Embryonic facial prominence (tissue), 1 donor: ENCODE measurements around the gene CAPN3.

Experiments used
- DNase-seq: peaks from one replicate; pipeline ENCODE4 v3.0.0-alpha.2; 2016; ENCODE audit errors: extremely low spot score

The CAPN3 gene

DNA sequence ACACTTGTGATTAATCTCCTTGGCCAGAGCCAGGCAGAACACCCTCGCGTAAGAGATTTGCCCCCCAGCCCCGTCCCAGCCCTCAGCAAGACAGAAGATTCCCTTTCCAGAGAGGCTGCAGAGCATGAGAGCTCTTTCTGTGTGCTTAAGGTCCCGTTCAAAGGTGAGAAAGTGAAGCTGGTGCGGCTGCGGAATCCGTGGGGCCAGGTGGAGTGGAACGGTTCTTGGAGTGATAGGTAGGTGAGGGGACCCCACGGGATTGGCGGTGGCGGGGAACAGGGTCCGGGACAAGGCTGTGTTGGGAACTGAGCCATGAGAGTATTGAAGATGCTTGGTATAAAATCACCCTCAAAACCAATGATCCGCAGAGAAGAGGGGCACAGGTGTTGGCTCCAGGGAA lies 34.8 kb downstream of the CAPN3 start:
- DNase-seq: no peak

DNA sequence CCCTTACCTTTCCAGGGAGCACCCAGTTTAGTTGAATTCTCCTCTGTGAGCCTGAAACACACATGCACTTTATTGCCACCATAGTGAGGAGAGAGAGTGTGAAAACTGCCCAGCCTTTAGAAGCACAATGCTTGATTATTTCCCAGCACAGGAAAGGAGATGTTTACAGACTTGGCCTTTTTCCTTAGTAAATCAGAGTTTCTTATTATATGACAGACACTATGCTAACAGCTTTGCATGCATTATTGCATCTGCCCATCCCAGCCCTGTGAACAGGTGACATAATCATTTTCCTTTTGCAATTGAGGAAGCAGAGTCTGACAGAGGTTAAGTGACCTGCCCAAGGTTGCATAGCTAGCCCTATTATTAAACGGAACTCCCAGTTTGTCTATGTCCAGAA lies 36.5 kb downstream of the CAPN3 start:
- no peak for DNase-seq

DNA sequence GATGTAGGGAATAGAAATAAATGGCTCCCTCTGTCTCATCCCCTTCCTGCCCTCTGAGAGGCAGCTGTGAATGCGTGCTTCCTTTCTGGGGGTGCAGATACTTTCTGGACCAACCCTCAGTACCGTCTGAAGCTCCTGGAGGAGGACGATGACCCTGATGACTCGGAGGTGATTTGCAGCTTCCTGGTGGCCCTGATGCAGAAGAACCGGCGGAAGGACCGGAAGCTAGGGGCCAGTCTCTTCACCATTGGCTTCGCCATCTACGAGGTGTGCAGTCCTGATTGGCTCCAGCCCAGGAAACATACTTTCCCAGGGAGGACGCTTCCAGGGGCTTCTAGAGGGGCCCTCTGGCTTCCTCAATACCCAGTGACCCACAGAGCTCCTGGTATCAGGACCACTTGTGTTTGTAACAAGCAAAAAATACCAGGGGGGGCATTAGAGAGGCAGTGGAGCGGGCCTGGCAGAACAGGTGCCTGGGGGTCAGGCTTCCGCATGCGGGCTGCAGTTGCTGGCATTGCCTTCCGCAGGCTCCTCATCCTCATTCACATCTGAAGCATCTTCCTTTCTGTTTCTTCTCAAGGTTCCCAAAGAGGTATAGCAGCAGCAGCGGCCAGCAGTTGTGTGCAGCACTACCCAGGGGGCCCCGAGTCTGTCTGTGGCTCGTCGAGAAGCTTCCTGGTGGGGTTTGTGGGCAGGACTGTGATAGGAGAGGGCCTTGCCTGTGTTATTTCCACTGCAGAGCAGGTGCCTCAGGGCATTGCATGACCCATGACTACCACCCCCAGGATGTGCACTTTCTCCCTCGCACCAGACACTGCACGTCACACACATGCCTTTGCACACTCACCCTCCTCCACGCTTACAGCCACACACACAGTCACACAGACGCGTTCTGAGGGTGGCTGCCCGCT lies 42.5 kb downstream of the CAPN3 start:
- no peak for DNase-seq

DNA sequence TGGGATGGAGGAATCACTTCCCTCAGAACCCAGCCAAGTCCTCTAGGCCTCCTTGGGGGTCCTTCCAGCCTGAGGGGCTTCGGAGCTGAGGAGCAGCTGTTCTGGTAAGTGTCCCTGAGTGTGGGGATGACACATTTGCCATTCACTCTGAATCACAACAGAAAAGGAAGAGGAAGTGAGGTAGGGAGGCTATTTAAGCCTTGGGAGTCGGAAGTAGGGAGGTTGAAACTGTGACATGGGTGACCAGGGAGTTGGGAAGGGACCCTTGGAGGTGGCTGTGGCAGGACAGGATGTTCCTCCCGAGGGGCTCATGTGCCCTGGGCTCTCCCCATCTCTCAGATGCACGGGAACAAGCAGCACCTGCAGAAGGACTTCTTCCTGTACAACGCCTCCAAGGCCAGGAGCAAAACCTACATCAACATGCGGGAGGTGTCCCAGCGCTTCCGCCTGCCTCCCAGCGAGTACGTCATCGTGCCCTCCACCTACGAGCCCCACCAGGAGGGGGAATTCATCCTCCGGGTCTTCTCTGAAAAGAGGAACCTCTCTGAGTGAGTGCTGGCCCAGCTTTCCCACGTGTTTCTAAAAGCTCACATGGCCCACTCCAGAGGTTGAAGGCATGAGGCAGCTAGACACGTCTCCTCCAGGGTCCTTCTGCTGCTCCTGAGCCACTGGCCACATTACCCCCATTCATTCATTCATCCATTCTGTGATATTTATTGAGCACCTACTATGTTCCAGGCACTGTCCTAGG lies 43.3 kb downstream of the CAPN3 start:
- DNase-seq: no peak

DNA sequence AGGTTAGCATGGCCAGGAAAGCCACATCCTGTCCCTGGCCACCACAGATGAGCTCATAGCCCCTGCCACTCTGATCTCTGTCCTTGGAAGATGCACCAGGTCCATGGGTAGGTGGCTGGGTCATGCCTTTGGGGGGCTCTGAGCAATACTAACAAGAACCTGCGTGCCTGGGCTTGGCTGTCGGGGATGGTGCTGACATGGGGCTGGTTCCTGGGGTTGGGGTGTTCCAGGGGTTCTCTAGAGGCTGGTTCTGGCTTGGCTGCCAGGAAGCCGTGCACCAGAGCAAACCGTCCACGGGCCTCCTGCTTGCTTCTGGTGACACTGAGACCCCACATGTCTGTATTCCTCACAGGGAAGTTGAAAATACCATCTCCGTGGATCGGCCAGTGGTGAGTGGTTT lies 44.1 kb downstream of the CAPN3 start:
- no peak for DNase-seq

DNA sequence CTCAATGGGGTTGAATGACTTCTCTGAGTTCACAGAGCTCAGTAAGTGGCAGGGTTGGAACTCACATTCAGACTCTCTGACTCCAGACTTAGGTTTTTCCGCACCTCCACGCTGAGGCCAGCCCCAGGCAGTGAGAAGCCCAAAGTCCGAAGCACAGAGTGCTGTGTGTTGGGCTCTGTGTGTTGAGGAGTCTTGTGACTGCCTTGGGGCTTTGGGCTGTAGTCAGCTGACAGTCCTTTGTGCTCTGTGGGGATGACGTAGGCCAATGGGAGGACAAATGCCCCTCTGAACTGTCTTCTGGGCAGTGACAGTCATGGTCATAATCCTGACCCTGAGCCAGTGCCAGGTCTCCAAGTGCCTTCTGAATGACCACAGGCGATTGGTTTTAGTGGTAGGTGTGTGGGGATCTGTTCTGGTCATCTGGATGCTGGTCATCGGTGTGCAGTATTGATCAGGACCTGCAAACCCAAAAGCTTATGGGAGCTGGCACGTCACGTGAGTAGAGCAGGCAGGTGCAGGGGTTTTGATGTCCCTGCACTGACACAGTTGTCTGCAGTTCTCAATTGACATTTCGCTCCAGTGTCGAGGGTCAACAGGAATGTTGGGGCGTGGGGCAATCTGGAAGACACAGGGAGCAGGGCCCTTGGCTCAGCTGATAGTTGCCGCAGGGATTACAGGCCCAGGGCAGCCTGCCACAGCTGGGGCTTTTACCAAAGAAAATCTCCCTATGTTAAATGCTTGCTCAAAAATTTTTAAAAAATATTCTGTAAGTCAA lies 45.3 kb downstream of the CAPN3 start:
- DNase-seq: no peak

DNA sequence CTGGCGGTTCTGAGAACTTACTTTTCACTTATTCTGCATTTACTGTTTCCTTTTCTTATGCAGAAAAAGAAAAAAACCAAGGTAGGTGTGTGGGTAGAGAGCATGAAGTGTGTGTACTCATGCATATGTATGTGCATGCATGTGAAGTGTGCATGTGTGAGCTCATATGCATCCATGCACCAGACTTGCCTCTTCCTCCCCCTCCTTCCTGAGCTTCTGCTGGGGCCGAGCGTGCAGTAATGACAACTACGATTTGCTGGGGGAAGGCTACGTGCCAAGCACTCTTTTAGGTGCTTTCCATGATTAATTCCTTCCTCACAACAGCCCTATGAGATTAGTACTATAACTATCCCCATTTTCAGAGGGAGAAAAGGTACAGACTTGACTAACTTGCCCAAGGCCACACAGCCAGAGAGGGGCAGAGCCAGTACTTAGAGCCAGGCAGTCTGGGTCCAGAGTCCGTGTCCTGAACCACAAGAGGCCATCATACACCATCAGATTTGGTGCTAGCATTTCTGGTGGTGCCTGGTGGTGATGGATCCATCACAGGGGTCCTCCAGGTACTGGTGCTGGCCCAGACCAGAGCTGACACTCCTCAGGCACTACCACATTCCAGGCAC lies 46.7 kb downstream of the CAPN3 start:
- DNase-seq: no peak

DNA sequence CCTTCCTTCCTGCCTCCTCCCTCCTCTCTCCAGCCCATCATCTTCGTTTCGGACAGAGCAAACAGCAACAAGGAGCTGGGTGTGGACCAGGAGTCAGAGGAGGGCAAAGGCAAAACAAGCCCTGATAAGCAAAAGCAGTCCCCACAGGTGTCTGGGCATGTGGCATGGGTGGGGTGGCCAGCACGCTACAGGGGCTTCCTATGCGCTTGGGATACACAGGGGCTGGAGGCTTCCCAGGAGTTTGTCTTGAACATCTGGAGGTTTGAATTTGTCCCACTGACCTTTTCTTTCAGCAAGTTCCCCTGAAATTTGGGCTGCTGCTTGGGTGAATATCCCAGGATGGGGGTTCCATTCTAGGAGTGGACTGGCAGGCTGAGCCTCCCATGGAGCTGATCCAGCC lies 48.9 kb downstream of the CAPN3 start:
- DNase-seq: no peak

DNA sequence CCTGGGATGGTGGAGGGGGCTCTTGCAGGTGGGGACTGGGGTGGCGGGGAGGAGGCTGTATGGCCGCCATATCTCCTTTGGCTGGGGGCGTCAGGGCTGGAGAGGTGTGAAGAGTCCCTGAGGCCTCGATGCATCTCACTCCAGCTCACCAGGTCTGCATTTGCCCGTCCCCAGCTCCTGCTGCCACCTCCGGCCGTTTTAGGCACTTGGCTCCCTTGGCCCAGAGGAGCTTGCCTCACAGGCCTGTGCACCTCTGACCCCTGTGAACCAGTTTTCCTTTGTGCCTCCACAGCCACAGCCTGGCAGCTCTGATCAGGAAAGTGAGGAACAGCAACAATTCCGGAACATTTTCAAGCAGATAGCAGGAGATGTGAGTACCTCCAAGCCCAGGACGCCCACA lies 49.7 kb downstream of the CAPN3 start:
- DNase-seq: no peak

DNA sequence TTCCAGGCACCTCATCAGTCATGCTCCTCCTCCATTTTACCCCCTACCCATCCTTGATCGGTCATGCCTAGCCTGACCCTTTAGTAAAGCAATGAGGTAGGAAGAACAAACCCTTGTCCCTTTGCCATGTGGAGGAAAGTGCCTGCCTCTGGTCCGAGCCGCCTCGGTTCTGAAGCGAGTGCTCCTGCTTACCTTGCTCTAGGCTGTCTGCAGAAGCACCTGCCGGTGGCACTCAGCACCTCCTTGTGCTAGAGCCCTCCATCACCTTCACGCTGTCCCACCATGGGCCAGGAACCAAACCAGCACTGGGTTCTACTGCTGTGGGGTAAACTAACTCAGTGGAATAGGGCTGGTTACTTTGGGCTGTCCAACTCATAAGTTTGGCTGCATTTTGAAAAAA lies 52.6 kb downstream of the CAPN3 start:
- DNase-seq: no peak

DNA sequence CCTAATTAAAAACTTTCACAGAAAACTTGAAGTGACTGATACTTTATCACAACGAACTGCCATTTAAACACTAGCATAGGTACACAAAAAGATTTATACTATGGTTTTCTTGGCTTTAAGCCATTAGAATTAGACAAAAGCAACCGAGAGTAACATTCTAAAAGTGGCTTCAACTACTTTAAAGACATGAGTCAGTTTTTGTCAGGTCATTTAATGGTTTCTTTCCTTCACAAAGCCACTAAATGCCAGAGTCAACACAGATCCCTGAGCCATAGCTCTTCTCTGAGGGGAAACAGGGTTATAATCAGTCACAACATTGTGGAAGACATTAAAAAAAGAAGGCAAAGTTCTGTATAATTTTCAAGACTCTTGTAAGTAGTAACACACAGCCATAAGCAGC lies 54.6 kb downstream of the CAPN3 start:
- no peak for DNase-seq

DNA sequence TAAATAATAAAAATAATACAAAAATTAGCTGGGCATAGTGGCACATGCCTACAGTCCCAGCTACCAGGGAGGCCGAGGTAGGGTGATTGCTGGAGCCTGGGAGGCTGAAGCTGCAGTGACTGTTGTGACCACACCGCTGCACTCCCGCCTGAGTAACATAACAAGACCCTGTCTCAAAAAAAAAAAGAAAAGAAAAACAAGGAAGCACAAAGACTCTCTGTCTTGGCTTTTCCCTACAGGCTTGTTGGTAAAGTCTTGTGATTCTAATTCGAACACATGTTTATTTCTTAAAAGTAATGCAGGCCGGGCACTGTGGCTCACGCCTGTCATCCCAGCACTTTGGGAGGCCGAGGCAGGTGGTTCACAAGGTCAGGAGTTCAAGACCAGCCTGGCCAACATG lies 60.1 kb downstream of the CAPN3 start:
- DNase-seq: no peak

DNA sequence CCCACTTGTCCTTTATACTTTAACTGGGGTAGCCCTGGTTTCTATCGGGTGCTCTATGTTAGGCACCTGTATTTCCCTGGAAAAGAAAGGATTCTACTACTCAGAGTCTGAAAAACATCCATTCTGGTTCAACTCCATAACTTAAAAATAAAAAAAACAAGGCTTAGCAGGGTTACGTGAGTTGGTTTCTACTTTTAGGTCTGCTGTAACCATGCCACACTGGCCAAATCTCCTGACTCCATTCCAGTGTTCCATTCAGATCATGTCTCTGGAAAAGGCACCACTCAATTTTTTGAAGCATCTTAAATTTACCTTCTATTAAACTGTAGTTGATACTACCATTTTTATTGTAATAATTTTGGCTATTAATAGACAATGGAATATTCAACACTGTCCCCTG lies 62.1 kb downstream of the CAPN3 start:
- DNase-seq: no peak

DNA sequence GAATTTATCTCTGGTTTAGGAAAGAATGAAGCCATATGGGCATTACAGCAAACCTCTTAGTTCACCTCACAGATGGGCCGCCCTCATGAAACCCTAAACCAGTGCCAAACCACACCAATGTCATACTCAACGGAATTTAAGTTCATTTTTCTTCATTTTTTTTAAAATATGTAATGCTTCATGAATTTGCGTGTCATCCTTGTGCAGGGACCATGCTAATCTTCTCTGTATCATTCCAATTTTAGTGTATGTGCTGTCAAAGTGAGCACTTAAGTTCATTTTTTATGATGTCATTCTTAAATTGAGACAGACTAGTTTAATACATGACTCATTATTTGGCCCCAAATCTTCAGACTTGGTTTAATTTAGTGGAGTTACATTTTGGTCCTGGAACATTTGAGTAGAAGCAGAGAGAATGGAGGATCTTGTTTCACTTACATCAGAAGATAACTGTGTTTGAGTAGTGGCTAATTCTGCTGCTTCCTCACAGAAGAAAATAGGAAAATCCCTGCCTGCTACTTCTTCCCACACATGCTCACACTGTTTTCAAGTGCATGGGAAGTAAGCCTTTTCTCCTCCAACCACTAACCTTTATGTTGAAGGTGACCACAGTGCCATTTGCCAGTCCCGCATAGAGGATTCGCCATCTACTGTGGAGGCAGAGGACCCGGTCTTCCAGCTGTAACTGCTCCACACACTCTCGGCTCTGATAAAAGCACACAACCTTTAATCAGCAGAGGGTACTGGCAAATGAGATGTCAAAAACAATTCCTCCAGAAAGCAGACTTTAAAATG lies 68.3 kb downstream of the CAPN3 start:
- no peak for DNase-seq

DNA sequence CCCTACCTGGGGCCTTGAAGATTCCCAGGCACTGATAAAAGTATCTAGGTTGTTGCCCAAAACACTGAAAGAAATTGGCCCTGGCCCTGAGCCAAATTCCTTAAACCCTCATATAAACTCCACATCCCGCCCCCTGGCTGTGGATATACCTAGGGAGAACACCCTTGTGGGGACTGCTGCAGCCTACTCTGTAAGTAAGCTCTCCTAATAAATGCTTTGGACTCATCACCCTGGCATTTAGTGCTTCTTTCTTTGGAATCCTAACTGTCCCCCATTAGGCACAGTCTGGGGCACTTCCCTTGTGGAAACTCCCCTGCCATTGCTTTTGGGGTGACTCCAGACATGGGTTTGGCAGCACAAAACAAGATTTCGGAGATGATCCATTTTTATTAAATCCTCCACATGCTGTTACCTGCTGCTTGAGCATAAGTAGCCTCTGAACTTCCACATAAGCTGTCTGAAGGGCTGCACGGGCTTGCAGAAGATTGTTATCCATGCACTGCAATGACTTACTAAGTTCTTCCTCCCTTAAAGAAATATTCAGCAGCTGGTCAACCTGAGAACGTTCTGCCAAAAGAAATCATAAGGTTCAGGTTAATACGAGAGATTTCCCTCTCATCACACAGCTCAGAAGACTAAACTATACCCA lies 85.2 kb downstream of the CAPN3 start:
- no peak for DNase-seq

DNA sequence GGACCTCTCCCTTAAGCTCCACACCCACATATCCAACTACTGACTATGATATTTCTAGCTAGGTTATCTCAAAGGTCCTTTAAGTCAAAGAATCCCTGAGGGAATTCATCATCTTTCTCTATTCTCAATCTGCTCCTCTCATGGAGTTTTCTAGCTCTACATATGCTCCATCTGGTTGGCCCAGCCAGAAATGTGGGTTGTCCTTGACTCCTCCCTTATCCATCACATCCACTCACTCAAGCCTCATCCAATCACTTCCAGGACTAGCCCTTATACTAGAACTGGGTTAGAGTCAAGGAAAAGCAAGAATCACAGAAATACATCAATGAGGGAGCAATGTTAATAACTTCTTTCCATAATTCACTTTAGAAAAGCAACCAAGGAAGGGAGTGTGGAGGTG lies 86.2 kb downstream of the CAPN3 start:
- no peak for DNase-seq

DNA sequence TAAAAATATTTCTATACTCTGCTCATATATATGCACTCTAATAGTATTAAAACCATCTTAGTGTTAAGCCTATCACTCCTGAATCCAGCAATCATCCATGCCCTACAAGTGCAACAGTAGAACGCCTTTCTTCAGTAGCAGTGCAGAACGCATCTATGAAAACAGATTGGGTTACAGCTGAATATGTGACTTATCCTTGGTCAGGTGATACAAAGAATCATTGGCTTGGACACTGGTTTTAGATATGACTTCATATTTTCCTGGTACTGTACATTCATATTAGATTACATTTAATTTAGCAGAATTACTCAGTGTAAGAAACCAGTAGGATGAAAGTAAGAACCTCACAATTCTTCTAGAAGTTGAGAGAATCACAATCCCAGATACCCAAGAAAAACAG lies 88.3 kb downstream of the CAPN3 start:
- no peak for DNase-seq

DNA sequence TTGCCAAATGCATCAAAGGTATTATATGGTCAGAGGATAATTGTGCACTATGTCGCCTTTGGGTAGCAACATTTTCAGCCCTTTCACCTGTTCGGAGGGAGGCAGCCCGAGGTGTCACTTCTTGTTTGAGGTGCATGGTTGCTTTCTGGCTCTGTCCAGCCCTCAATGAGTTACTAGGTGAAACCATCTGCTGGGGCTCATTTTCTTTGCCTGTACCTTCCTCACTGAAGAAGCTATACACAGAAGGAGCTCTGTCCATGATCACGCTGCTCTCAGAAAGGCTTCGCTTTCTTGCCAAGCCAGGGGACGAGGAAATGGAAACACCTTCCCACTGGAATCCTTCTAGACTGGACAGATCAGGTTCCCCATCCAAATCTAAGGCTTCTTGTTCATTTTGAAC lies 89.0 kb downstream of the CAPN3 start:
- DNase-seq: no peak

DNA sequence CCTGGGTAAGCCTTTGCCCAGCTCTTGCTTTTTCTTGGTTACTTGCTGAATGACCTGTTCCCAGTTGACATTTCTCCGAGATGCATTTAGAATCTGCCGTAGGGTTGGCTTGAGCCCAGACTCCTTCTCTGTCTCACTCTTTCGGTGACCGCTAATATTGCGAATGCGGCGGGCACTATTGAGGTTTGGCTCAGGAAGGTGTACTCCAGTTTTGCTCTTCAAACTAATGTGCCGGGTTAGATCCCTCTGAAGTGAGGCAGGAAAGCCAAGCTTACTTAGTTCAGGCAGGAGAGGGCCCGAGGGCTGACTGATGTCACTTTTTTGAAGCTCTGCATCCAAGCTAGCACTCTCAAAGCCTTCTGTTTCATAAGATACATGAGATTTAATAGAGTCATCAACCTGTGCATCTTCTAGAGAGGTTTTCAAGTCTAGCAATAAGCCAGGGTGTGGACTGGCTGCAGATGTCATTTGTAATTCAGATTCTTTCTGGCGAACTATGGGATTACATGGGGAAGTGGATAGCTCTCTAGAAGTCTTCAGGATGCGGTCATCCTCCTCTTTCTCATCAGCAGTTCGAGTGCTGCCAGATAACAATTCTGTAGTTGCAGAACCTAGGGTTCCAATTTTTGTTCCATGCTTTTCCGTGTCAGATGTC lies 90.6 kb downstream of the CAPN3 start:
- no peak for DNase-seq

DNA sequence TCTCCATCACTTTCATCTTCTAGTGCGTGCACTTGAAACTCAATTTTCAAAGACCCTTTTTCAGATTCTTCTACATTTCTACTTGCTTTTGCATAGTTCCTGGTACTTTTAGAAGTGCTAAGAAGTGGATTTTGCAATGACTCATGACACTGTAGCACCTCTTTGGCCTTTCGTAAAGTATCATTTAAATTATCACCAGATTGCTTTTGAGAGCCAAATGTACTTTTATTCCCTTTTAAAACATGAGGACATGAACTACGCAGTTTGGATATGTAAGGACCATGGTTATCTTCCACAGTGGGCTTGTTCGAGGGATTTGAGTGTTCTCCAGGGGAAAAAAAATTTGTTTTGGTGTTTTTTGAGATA lies 91.1 kb downstream of the CAPN3 start:
- no peak for DNase-seq
